ENCODE measurements around the gene SLC35C1.
A peak's percentile ranks its signal among the peaks of the same experiment; 100 is the strongest.

Gene SLC35C1

GRCh38 chr11:45846974-45847910 is 42.3 kb downstream of the SLC35C1 start, which contains the start of gene CRY2:
Gene CRY2, plus strand, starts transcription at chr11:45847475. Its CDS starts 16 bp downstream, at chr11:45847491.
- peak; percentile 98 for DNase-seq (ENCODE audit: low read depth)

DNA sequence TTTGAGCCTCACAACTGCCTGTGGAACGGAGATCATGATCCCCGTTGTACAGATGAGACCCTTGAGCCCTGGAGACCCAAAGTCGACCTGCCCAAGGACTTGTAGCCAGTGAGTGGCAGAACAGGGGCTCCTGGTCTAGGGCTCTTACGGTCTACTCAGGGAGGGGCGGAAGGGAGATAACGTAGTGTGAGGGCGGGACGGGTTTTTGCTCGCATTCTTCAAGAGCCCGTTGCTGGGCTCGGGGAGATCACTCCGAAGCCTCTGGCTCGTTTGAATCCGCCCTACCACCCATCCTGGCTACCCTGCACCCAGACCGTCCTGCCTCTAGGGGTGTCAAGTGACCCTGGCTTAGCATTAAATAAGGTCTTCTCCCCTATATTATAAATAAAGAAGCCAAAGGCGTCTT is 43.0 kb downstream of the SLC35C1 start:
- peak; percentile 19 for DNase-seq (ENCODE audit: low read depth)

GRCh38 chr11:45848654-45849081 is 43.7 kb downstream of the SLC35C1 start:
- no peak for DNase-seq (ENCODE audit: low read depth)

DNA sequence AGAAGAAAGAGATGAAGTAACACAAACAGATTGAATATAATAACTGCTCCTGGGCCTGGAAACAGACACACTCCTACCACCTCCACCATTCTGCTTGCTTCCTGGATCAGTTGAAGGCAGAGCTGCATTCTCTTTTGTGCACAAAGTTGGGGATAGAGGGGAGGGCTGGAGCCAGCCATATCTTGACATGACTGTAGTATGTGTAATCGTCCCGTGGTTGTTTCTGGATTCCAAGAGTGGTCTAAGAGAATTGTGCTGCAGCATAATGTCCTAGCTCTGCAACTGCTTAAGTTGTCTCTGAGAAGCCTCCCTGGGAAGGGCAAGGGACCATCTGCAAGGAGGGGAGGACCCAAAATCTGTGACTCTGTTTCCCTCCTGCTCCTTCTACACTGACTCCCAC is 45.5 kb downstream of the SLC35C1 start:
- DNase-seq (ENCODE audit: low read depth), result no peak

DNA sequence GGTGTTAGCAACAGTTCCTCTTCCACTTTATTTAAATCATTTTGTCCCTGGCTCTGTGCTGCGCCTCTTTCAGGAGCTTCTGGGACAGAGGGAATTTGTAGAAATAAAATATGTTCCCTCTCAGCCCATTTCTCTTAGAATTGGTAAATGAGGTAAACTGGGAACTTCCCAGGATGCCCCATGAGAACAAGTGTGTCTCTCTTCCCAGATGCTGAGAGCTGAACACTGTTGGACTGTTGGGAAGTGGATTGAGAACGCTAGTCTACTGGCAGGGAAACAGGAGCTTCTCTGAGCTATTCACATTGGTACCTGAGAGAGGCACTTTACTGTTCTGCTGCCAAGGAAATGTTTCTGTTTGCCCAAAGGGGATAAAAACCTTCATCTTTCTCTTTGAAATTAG is 46.3 kb downstream of the SLC35C1 start:
- DNase-seq (ENCODE audit: low read depth), result no peak

DNA sequence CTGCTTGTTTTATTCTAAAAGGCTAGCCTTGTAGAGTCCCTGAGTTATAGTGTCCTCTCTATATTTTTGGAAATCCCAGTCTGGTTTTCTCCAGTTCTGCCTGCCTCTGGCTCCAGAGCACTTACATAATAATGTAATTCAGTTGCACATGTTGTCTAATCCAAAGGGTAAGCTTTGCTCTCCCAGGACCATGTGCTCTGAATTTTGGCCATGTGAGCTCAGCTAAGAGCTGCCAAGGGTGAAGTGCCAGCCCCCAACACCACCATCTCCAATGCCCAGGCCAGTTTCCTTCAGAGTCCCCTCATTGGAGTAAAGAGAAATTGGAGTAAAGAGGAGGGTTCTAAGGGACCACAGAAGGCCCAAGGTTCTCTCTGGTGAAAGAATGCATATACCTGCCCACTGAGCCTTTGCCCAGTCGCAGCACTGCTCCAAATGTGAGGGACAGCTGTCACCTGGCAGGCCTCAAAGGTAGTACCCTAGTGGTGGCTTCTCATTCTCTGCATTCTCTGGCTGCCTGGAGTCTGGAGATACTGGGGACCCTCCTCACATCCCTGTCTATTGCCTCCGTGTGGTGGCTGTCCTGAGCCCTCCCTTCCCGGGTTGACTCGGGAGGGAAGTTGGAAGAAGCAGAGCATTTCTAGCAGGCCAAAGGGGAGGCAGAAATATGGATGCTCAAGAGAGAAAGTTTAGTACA is 47.2 kb downstream of the SLC35C1 start:
- DNase-seq (ENCODE audit: low read depth), result no peak

- DNase-seq (ENCODE audit: low read depth), result no peak
Measured at GRCh38 chr11:45852712-45853101, 47.8 kb downstream of the SLC35C1 start.

- DNase-seq (ENCODE audit: low read depth), result no peak
Measured at GRCh38 chr11:45853332-45854219, 48.6 kb downstream of the SLC35C1 start.

DNA sequence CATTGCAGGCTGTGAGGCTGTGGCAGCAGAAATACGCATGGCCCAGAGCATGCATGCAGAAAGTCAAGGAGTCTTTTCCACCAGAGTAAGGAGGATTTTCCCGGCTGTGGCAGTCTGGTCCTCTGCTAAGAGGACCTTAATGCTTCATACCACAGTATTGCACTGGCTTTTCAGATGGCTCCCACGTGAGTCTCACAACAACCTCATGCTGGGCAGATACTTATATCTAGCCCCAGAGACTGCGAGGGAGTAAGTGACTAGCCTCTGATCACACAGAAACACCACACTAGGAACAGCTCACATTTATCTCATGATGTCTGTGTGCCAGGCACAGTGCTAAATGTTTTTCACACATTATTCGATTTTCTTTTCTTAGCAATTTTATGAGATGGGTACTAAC is 50.4 kb downstream of the SLC35C1 start:
- DNase-seq (ENCODE audit: low read depth), result no peak

DNA sequence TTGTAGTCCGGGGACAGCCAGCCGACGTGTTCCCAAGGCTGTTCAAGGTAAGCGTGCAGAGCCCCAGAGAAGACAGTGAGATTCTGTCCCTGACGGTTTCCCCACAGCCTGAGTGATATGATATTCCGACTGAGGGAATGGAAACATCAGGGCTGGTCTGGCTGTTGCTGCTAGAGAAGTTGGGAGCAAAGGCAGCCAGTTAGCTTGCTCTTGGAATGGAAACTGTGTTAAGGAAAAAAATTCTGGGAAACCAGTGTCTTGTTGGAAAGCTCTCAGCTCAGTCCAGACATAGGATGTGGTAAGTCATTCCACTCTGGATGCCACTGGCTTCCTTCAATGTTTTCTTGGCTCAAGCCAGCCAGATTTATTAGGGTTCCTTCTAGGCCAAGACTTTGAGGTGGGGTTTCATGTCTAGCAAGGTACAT is 51.1 kb downstream of the SLC35C1 start:
- no peak for DNase-seq (ENCODE audit: low read depth)

DNA sequence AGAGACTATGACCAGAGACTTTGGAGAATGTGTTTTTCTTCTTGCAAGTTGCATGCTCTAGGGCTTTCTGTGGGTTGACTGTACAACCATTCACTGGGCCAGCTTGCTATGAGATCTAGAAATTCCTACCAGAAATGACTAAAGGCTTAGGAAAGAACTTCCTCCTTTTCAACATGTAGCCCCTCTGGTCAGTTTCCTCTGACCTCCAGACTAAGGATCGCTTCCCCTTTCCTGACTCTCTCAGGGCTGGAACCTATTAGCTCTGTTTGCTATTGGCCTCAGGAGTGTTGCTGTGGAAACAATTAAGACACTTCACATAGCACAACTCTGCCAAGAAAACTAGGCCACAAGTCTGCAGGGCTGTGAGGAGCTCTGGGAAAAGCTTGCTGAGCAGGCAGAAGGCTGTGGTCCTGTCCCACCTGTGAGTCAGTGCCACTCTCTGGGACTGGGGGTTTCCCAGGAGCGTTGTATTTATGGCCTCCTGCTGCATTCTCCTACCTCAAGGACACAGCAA is 53.1 kb downstream of the SLC35C1 start:
- no peak for DNase-seq (ENCODE audit: low read depth)

GRCh38 chr11:45858751-45859398 is 53.9 kb downstream of the SLC35C1 start:
- DNase-seq (ENCODE audit: low read depth), result no peak

GRCh38 chr11:45859661-45860140 is 54.8 kb downstream of the SLC35C1 start:
- DNase-seq (ENCODE audit: low read depth), result no peak

GRCh38 chr11:45860348-45860747 is 55.4 kb downstream of the SLC35C1 start:
- no peak for DNase-seq (ENCODE audit: low read depth)

DNA sequence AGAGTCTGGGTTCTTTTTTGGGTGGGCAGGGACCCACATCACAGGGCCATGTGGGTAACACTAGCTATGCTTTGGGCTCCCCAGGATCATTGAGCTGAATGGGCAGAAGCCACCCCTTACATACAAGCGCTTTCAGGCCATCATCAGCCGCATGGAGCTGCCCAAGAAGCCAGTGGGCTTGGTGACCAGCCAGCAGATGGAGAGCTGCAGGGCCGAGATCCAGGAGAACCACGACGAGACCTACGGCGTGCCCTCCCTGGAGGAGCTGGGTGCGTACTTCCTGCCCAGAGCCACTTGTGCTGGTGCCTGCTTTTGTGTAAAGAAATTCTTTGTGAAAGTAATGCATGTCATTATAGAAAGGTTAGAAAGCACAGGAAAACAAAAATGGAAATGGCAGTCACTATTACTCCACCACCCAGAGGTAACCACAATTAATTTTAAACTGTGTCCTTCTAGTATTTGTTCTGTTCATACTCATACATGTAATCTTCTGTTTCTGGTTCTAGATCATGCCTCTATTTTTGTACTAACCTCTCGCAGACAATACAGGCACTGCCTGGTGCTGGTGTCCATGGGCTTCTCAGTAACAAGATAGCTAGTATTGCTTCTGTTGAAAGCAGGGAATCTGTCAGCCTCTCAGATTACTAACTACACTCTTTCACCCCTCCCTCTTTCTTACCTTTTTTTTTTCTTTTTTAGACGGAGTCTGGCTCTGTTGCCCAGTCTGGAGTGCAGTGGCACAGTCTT is 56.0 kb downstream of the SLC35C1 start:
- DNase-seq (ENCODE audit: low read depth), result no peak

Data from activated gamma-delta T cell treated with anti-CD3 and anti-CD28 coated beads, Interleukin-2, amount 50 U/mL, for 16 hours (primary cell).